HEK293T (cell line): ENCODE results near the gene BAG3.

ENCODE experiments used
- ARNT ChIP-seq: fragments of 450-650 bp; IDR thresholded peaks from 2 replicates; pipeline ENCODE4 v1.6.1; 2017; ENCODE audit warnings: mild to moderate bottlenecking
- BHLHE40 ChIP-seq: fragments of 450-650 bp; IDR thresholded peaks from 2 replicates; pipeline ENCODE4 v1.6.1; 2016; ENCODE audit warnings: mild to moderate bottlenecking, moderate library complexity, borderline replicate concordance
- CTBP1 ChIP-seq: fragments of 450-650 bp; IDR thresholded peaks from 2 replicates; pipeline ENCODE4 v1.6.1; 2016; ENCODE audit warnings: borderline replicate concordance
- ELF4 ChIP-seq: fragments of 450-650 bp; IDR thresholded peaks from 2 replicates; pipeline ENCODE4 v1.6.1; 2017; ENCODE audit warnings: antibody characterized with exemption
- FOXK2 ChIP-seq: fragments of 450-650 bp; IDR thresholded peaks from 2 replicates; pipeline ENCODE4 v1.6.1; 2016; ENCODE audit warnings: mild to moderate bottlenecking
- FOXM1 ChIP-seq: fragments of 450-650 bp; IDR thresholded peaks from 2 replicates; pipeline ENCODE4 v1.6.1; 2017; ENCODE audit warnings: mild to moderate bottlenecking, borderline replicate concordance
- HDGF ChIP-seq: fragments of 450-650 bp; IDR thresholded peaks from 2 replicates; pipeline ENCODE4 v1.6.1; 2017; ENCODE audit warnings: antibody characterized with exemption, borderline replicate concordance
- L3MBTL2 ChIP-seq: fragments of 450-650 bp; conservative IDR thresholded peaks from 2 replicates; pipeline ENCODE4 v1.6.1; 2016; ENCODE audit warnings: mild to moderate bottlenecking
- LEF1 ChIP-seq: fragments of 450-650 bp; IDR thresholded peaks from 2 replicates; pipeline ENCODE4 v1.6.1; 2017; ENCODE audit warnings: mild to moderate bottlenecking, borderline replicate concordance
- PKNOX1 ChIP-seq: fragments of 450-650 bp; IDR thresholded peaks from 2 replicates; pipeline ENCODE4 v1.6.1; 2016
- SP1 ChIP-seq: fragments of 450-650 bp; IDR thresholded peaks from 2 replicates; pipeline ENCODE4 v1.6.1; 2017
- SUZ12 ChIP-seq: fragments of 450-650 bp; IDR thresholded peaks from 2 replicates; pipeline ENCODE4 v1.6.1; 2016; ENCODE audit warnings: mild to moderate bottlenecking
- TARDBP ChIP-seq: fragments of 450-650 bp; IDR thresholded peaks from 2 replicates; pipeline ENCODE4 v1.6.1; 2016
- ZNF384 ChIP-seq: fragments of 450-650 bp; IDR thresholded peaks from 2 replicates; pipeline ENCODE4 v1.6.1; 2016

GRCh38 chr10:119700321-119700954 lies 49.3 kb downstream of the BAG3 start:
- TF ChIP-seq ZNF384 (no peak), SP1 (no peak), HDGF (no peak), FOXM1 (no peak), ELF4 (no peak), SUZ12 (no peak), LEF1 (no peak), CTBP1 (no peak), BHLHE40 (no peak), TARDBP (no peak), FOXK2 (no peak), L3MBTL2 (no peak), PKNOX1 (no peak), ARNT (no peak)
